PC-3 (cell line): ENCODE results near the gene CAVIN3. TPM values are rescaled to one million over a fixed set of nuclear protein-coding genes. Genes with fewer than 3 reads are reported as not detected.

Source experiments
- ATAC-seq: fragments of 200-7000 bp; cut with Tn5 transposase; 2 replicates; pipeline ENCODE4 v1.9.1; 2020; ENCODE audit warnings: mild to moderate bottlenecking, moderate library complexity
- BruUV-seq: library from RNA; stranded (reverse); fragments of 400-500 nt; replicated peaks from 2 replicates; lab custom pipeline; 2021; lab: Mats Ljungman, UMichigan
- CTCF ChIA-PET: fragments of 300-600 bp; sonication (Branson Sonifier 250); formaldehyde crosslinking; loops from one replicate; lab custom pipeline; 2022; ENCODE audit warnings: antibody characterized with exemption; lab: Charles Lee
- POLR2A ChIA-PET: fragments of 300-600 bp; sonication (Branson Sonifier 250); formaldehyde crosslinking; loops from one replicate; lab custom pipeline; 2022; ENCODE audit warnings: antibody characterized with exemption; ENCODE audit not compliant: unreplicated experiment; lab: Charles Lee
- DNase-seq: peaks from one replicate; pipeline ENCODE4 v3.0.0-alpha.2; 2015
- H2AFZ ChIP-seq: fragments of 300-600 bp; sonication (generic); 2 replicates; pipeline ENCODE4 v1.6.0; 2016; ENCODE audit warnings: antibody characterized with exemption, low read length
- H3F3A ChIP-seq: fragments of 300-600 bp; sonication (generic); one replicate; pipeline ENCODE4 v1.6.0; 2017; ENCODE audit warnings: antibody characterized with exemption, low read length, control low read depth, mild to moderate bottlenecking; ENCODE audit not compliant: unreplicated experiment
- H3K27ac ChIP-seq: fragments of 300-600 bp; sonication (generic); 2 replicates; pipeline ENCODE4 v1.5.1; 2016; ENCODE audit warnings: mild to moderate bottlenecking, low read length
- H3K27me3 ChIP-seq: fragments of 300-600 bp; sonication (generic); 2 replicates; pipeline ENCODE4 v1.6.1; 2016; ENCODE audit warnings: low read length, mixed read lengths
- H3K36me3 ChIP-seq: fragments of 300-600 bp; sonication (generic); 2 replicates; pipeline ENCODE4 v1.6.1; 2016; ENCODE audit warnings: low read depth, mixed run types, low read length, mixed read lengths
- H3K4me1 ChIP-seq: fragments of 300-600 bp; sonication (generic); 2 replicates; pipeline ENCODE4 v1.5.1; 2016; ENCODE audit warnings: low read length; ENCODE audit not compliant: insufficient read depth
- H3K4me2 ChIP-seq: fragments of 300-600 bp; sonication (generic); 2 replicates; pipeline ENCODE4 v1.6.0; 2016; ENCODE audit warnings: low read length
- H3K4me3 ChIP-seq: fragments of 300-600 bp; sonication (generic); 2 replicates; pipeline ENCODE4 v1.5.1; 2016; ENCODE audit warnings: mild to moderate bottlenecking, low read length, mixed read lengths
- H3K79me2 ChIP-seq: fragments of 300-600 bp; sonication (generic); 2 replicates; pipeline ENCODE4 v1.6.1; 2017; ENCODE audit warnings: low read length, mixed read lengths
- H3K9ac ChIP-seq: fragments of 300-600 bp; sonication (generic); 2 replicates; pipeline ENCODE4 v1.6.0; 2016; ENCODE audit warnings: mild to moderate bottlenecking, low read length
- H3K9me2 ChIP-seq: fragments of 300-600 bp; sonication (generic); replicated peaks from 2 replicates; pipeline ENCODE4 v1.6.1; 2016; ENCODE audit warnings: mixed run types, low read length, mixed read lengths
- H3K9me3 ChIP-seq: fragments of 300-600 bp; sonication (generic); 2 replicates; pipeline ENCODE4 v1.6.1; 2016; ENCODE audit warnings: low read length, mixed read lengths
- H4K20me1 ChIP-seq: fragments of 300-600 bp; sonication (generic); 2 replicates; pipeline ENCODE4 v1.6.1; 2016; ENCODE audit warnings: low read length, mixed read lengths
- EZH2 ChIP-seq: fragments of 300-600 bp; sonication (generic); IDR thresholded peaks from one replicate; pipeline ENCODE4 v1.6.1; 2017; ENCODE audit warnings: antibody characterized with exemption, mild to moderate bottlenecking, low read length; ENCODE audit not compliant: unreplicated experiment
- EZH2phosphoT487 ChIP-seq: fragments of 300-600 bp; sonication (generic); IDR thresholded peaks from 2 replicates; pipeline ENCODE4 v1.6.1; 2018; ENCODE audit warnings: mild to moderate bottlenecking, antibody characterized with exemption, low read length, borderline replicate concordance
- intact Hi-C: fragments of 100-400 bp; cut with micrococcal nuclease; formaldehyde crosslinking; loops from 2 replicates; pipeline ENCODE4 v1.9.0; 2023
- total RNA-seq: library from RNA; depleted of rRNA; stranded (reverse); fragments of >200 nt; gene quantifications from 2 replicates; pipeline ENCODE4 v1.2.3, GENCODE V29; 2014
- TF ChIP-seq, protein P1 (sequence below): fragments of 300-600 bp; sonication (generic); conservative IDR thresholded peaks from 2 replicates; pipeline ENCODE4 v1.5.1; 2017; ENCODE audit warnings: antibody characterized with exemption, low read depth, mild to moderate bottlenecking, low read length

CAVIN3 gene
- total RNA-seq, 1 experiment from 2014 or later = not detected

- DNase-seq (no peak), ATAC-seq (no peak)
- no peak overlapping the region for H2AFZ ChIP-seq
- no TSS peak for BruUV-seq
- no peaks in the 10 kb centered on the region for H3F3A ChIP-seq
- no peaks in the 10 kb centered on the region for H4K20me1 ChIP-seq
- no peak overlapping the region for H3K4me3 ChIP-seq
- peaks cover 43% of the 10 kb centered on the region for H3K27me3 ChIP-seq
- ChIA-PET CTCF (no interaction called here), POLR2A (no interaction called here)
- no peak overlapping the region for H3K27ac ChIP-seq
- no peaks in the 10 kb centered on the region for H3K9me2 ChIP-seq
- intact Hi-C loops = no loop called here
- no peak overlapping the region for H3K9ac ChIP-seq
- H3K79me2 ChIP-seq = no peaks in the 10 kb centered on the region
- no peaks in the 10 kb centered on the region for H3K4me1 ChIP-seq
- H3K36me3 ChIP-seq = no peaks in the 10 kb centered on the region
- H3K4me2 ChIP-seq = no peak overlapping the region
- H3K9me3 ChIP-seq = no peaks in the 10 kb centered on the region
- TF ChIP-seq EZH2 = no peak
- TF ChIP-seq, protein P1, sequence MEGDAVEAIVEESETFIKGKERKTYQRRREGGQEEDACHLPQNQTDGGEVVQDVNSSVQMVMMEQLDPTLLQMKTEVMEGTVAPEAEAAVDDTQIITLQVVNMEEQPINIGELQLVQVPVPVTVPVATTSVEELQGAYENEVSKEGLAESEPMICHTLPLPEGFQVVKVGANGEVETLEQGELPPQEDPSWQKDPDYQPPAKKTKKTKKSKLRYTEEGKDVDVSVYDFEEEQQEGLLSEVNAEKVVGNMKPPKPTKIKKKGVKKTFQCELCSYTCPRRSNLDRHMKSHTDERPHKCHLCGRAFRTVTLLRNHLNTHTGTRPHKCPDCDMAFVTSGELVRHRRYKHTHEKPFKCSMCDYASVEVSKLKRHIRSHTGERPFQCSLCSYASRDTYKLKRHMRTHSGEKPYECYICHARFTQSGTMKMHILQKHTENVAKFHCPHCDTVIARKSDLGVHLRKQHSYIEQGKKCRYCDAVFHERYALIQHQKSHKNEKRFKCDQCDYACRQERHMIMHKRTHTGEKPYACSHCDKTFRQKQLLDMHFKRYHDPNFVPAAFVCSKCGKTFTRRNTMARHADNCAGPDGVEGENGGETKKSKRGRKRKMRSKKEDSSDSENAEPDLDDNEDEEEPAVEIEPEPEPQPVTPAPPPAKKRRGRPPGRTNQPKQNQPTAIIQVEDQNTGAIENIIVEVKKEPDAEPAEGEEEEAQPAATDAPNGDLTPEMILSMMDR = no peak
- no peak for TF ChIP-seq EZH2phosphoT487
Observed at GRCh38 chr11:6312106-6312505, 8.2 kb downstream of the CAVIN3 start.

GRCh38 chr11:6307876-6308275 is 12.4 kb downstream of the CAVIN3 start:
- Histone ChIP-seq H4K20me1 (no peaks in the 10 kb centered on the region), H3K27me3 (peaks cover 53% of the 10 kb centered on the region), H3K9ac (no peak overlapping the region), H3K9me3 (no peaks in the 10 kb centered on the region), H3K4me1 (no peaks in the 10 kb centered on the region), H2AFZ (no peak overlapping the region), H3K9me2 (no peaks in the 10 kb centered on the region), H3F3A (no peaks in the 10 kb centered on the region), H3K4me2 (no peak overlapping the region), H3K36me3 (no peaks in the 10 kb centered on the region), H3K27ac (no peak overlapping the region), H3K4me3 (no peak overlapping the region), H3K79me2 (no peaks in the 10 kb centered on the region)
- intact Hi-C loops = no loop called here
- CTCF ChIA-PET = interaction anchor here (0.6 kb wide), 1 partner anchor 56 kb away, joined by 3 read pairs; no protein-coding TSS in a partner anchor
- TF ChIP-seq EZH2 = no peak
- TF ChIP-seq EZH2phosphoT487 = no peak
- TF ChIP-seq, protein P1 = no peak
- ATAC-seq (peak; percentile 13; the same call in 1 of the 2 replicates), DNase-seq (peak; percentile 15)
- POLR2A ChIA-PET = no interaction called here
- BruUV-seq = no TSS peak

DNA sequence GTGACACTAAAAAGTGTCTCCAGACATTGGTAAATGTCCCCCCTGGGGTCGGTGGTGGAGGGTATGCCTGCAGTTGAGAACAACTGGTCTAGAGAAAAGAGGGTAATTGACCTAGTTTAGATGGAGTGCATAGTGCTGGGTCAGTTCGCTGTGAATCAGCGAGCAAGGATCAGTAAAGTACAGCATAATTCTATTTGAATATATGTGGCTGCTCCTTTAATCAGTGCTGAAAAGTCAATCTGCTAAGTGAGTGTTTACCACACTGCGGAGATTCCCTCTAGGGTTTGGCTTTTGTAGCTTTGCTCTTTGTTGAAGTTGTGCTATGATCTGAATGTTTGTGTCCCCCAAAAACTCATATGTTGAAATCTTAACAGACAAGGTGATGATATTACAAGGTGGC is 15.0 kb downstream of the CAVIN3 start:
- Histone ChIP-seq H3F3A (no peaks in the 10 kb centered on the region), H3K27me3 (peaks cover 47% of the 10 kb centered on the region), H3K9me2 (no peaks in the 10 kb centered on the region), H3K27ac (no peak overlapping the region), H3K4me1 (no peaks in the 10 kb centered on the region), H3K36me3 (no peaks in the 10 kb centered on the region), H3K9ac (no peak overlapping the region), H3K4me2 (no peak overlapping the region), H2AFZ (no peak overlapping the region), H3K79me2 (no peaks in the 10 kb centered on the region), H4K20me1 (no peaks in the 10 kb centered on the region), H3K4me3 (no peak overlapping the region), H3K9me3 (no peaks in the 10 kb centered on the region)
- ATAC-seq (no peak), DNase-seq (no peak)
- BruUV-seq = no TSS peak
- ChIA-PET CTCF (no interaction called here), POLR2A (no interaction called here)
- intact Hi-C loops = no loop called here
- TF ChIP-seq EZH2 (no peak), EZH2phosphoT487 (no peak)
- TF ChIP-seq, protein P1 = no peak
